Lower leg skin (tissue), 4 donors: Measurements from ENCODE around the gene TRIP10. TPM values are rescaled to one million over a fixed set of nuclear protein-coding genes. Genes with fewer than 3 reads are reported as not detected.

Source experiments
- DNase-seq, 2 donors: peaks; one replicate each; pipeline ENCODE4 v3.0.0-alpha.2; 2019; ENCODE audit warnings: low spot score in 2 of 2
- H3K4me3 ChIP-seq: fragments of 200-600 bp; sonication (generic); 2 replicates; pipeline ENCODE4 v1.5.1; 2017; ENCODE audit warnings: mild to moderate bottlenecking, low read depth; ENCODE audit not compliant: poor library complexity, severe bottlenecking
- POLR2A ChIP-seq, 2 donors: fragments of 450-650 bp; IDR thresholded peaks; one replicate each; pipeline ENCODE4 v1.6.1; 2016 to 2017; ENCODE audit warnings: antibody characterized with exemption in 2 of 2, mild to moderate bottlenecking in 1 of 2, moderate library complexity in 1 of 2
- WGBS, 2 donors: methylation state at CpG; one replicate each; pipeline ENCODE4 v1.1.5; 2018; 5-methylcytosine and 5-hydroxymethylcytosine counted together
- intact Hi-C: fragments of 100-400 bp; cut with DNase I; formaldehyde crosslinking; loops from one replicate; pipeline ENCODE4 v1.15.0; 2023; ENCODE audit warnings: low total_unique reads
- total RNA-seq, 4 donors: library from RNA; depleted of rRNA; stranded (reverse); fragments of >200 nt; gene quantifications; one replicate each; pipeline ENCODE4 v1.1.0, GENCODE V29; 2016
- TF ChIP-seq, protein P1 (sequence below), 3 donors: fragments of 450-650 bp; IDR thresholded peaks; one replicate each; pipeline ENCODE4 v1.5.1; 2016; ENCODE audit warnings: antibody characterized with exemption in 3 of 3, mild to moderate bottlenecking in 3 of 3, moderate library complexity in 2 of 3

TRIP10 gene
- total RNA-seq, 4 donors from 2014 or later, result 41.2 to 60.2 (median 46.5) TPM

DNA sequence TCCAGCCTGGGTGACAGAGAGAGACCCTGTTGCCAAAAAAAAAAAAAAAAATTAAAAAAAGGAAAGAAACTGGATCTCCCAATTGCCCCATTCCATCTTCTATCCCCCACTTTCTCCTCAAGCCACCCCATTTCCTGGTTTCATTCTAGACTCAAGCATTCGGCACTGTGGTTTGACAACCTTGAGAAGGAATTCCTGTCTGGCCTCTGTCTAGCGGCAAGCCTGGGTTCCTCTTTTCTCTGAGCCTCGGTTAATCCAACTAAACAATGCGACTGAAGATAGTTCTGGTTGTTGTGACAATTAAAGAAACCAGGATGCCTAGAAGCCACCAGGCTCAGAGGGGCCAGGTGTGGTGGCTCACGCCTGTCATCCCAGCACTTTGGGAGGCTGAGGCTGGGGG is 15.7 kb upstream of the TRIP10 start:
- no peak overlapping the region for H3K4me3 ChIP-seq
- WGBS, 2 donors, result 54 to 62% methylated on average over 5 of the region's 5 CpGs
- intact Hi-C loops, result no loop called here
- TF ChIP-seq, protein P1, sequence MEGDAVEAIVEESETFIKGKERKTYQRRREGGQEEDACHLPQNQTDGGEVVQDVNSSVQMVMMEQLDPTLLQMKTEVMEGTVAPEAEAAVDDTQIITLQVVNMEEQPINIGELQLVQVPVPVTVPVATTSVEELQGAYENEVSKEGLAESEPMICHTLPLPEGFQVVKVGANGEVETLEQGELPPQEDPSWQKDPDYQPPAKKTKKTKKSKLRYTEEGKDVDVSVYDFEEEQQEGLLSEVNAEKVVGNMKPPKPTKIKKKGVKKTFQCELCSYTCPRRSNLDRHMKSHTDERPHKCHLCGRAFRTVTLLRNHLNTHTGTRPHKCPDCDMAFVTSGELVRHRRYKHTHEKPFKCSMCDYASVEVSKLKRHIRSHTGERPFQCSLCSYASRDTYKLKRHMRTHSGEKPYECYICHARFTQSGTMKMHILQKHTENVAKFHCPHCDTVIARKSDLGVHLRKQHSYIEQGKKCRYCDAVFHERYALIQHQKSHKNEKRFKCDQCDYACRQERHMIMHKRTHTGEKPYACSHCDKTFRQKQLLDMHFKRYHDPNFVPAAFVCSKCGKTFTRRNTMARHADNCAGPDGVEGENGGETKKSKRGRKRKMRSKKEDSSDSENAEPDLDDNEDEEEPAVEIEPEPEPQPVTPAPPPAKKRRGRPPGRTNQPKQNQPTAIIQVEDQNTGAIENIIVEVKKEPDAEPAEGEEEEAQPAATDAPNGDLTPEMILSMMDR (IDR thresholded peaks at IDR 0.05), result no peak
- TF ChIP-seq POLR2A (IDR thresholded peaks at IDR 0.05), result no peak
- no peak for DNase-seq

DNA sequence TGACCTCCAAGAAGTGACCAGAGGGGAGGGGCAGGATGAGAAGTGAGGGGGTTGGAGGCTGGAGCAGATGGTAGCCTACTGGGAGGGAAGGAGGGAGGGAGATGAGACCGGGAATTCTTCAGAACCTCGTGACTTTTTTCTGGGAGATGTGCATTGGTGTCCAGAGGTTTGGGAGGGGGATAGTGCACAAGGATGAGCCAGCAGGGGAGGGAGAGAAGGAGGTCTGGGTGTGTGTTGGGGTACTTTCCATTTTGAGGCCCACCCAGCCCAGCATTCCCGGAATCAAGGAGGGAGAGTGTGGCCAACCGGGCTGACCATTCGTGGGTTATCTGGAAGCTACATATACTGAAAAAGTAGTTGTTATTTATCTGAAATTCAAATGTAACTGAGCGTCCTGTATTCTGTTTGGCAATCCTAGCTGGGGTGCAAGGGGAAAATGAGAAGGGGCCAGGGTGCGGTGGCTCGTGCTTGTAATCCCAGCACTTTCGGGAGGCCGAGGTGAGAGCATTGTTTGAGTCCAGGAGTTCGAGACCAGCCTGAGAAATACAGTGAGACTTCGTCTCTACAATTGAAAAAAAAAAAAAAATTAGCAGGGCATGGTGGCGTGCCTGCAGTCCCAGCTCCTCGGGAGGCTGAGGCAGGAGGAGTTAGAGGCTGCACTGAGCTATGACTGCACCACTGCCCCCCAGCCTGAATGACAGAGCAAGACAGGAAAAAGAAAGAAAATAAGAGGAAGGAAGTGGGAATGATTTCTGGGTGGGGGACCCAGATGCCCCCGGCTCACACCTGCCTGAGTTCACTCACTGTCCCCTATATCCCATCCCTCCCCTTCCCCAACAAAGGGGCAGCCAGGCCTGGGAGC is 14.6 kb upstream of the TRIP10 start:
- DNase-seq, result no peak
- intact Hi-C loops, result no loop called here
- no peak overlapping the region for H3K4me3 ChIP-seq
- TF ChIP-seq, protein P1 (IDR thresholded peaks at IDR 0.05), result no peak
- no peak for TF ChIP-seq POLR2A (IDR thresholded peaks at IDR 0.05)
- WGBS, 2 donors, result 71% methylated on average over 15 of the region's 15 CpGs

- WGBS, 2 donors, result 87 to 89% methylated on average over 16 of the region's 16 CpGs
- intact Hi-C loops, result no loop called here
- no peak overlapping the region for H3K4me3 ChIP-seq
- TF ChIP-seq POLR2A (IDR thresholded peaks at IDR 0.05), result no peak
- TF ChIP-seq, protein P1 (IDR thresholded peaks at IDR 0.05), result no peak
- no peak for DNase-seq
These were observed 13.8 kb upstream of the TRIP10 start for GRCh38 chr19:6725513-6726231.

GRCh38 chr19:6728346-6728745 is 11.1 kb upstream of the TRIP10 start:
- TF ChIP-seq POLR2A (IDR thresholded peaks at IDR 0.05), result no peak
- TF ChIP-seq, protein P1 (IDR thresholded peaks at IDR 0.05), result no peak
- WGBS, 2 donors, result 42 to 54% methylated on average over 8 of the region's 8 CpGs
- DNase-seq, result no peak
- H3K4me3 ChIP-seq, result no peak overlapping the region
- intact Hi-C loops, result no loop called here

- intact Hi-C loops, result no loop called here
- WGBS, 2 donors, result 93 to 95% methylated on average over 23 of the region's 23 CpGs
- DNase-seq, result no peak
- no peak for TF ChIP-seq POLR2A (IDR thresholded peaks at IDR 0.05)
- no peak overlapping the region for H3K4me3 ChIP-seq
These were observed 9.8 kb upstream of the TRIP10 start for GRCh38 chr19:6729573-6730152.
